ENCODE data around the gene UBN1.

The UBN1 gene

DNA sequence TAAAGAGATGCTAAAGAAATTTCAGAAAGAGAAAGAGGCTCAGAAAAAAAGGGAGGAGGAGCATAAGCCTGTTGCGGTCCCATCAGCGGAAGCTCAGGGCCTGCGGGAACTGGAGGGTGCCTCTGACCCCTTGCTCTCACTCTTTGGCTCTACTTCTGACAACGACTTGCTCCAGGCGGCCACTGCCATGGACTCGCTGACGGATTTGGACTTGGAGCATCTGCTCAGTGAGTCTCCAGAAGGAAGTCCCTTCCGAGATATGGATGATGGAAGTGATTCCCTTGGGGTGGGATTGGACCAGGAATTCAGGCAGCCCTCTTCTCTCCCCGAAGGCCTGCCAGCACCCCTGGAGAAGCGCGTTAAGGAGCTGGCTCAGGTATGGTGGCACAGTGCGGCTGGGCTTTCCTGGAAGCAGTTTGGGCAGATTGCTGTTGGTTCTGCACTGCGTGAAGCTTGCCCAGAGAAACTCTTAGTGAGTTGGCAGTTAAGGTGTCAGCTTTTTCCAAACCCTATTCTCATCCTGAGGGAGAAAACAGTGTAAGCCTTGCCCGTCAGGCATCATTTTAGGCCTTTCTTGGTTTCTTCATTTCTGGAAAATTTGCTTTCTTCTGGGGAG is 13.6 kb downstream of the UBN1 start:
- no peak for DNase-seq

DNA sequence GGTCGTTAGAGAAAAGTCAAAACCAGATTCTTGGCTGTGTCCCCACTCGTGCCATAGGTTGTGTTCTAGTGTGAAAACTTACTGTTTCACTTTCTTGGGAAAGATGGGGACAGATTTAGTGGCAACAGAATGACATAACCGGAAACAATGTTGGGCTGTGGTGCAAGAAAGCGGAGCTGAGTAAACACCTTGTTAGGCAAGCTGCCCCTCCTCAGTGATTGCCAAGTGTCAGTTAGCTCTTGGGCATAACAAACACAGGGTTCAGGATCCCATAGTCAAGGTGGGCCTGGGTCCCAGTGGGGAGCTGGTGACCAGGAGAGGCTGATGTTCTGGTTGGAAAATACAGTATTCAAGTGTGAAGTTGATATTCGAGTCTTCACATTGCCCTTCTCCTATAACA is 15.4 kb downstream of the UBN1 start:
- no peak for DNase-seq

DNA sequence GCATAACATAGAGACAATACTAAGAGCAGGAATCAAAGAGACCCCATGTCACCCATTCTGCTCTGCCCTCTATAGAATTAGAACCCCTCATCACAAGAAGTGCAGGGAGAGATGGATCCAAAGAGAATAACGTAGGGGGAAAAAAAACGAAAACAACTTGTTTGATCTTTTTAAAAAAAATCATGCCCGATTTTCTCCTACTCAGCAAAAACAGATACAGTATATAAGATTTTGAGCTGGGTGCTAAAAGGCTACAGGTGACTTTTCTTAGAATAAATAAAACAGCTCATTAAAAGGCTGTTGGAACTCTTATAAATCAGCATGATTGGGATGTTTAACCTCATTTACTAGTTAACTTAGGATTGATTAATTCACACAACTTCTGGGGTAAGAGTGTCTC is 17.4 kb downstream of the UBN1 start:
- DNase-seq: no peak

DNA sequence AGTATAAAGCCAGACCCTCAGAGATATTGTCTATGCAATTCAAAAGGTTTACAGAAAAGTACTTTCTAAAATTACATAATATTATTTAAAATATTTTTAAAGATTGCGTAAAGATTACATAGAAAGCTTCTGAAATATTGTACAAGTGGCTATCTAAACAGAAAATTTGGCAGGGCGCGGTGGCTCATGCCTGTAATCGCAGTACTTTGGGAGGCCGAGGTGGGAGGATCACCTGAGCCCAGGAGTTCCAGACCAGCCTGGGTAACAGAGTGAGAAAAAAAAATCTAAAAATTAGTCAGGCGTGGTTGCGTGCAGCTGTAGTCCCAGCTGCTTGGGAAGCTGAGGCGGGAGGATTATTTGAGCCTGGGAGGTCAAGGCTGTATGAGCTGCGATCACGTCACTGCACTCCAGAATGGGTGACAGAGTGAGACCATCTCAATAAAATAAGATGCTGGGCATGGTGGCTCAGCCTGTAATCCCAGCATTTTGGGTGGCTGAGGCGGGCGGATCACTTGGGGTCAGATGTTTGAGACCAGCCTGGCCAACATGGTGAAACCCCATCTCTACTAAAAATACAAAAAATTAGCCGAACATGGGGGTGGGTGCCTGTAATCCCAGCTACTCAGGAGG is 18.1 kb downstream of the UBN1 start:
- no peak for DNase-seq

DNA sequence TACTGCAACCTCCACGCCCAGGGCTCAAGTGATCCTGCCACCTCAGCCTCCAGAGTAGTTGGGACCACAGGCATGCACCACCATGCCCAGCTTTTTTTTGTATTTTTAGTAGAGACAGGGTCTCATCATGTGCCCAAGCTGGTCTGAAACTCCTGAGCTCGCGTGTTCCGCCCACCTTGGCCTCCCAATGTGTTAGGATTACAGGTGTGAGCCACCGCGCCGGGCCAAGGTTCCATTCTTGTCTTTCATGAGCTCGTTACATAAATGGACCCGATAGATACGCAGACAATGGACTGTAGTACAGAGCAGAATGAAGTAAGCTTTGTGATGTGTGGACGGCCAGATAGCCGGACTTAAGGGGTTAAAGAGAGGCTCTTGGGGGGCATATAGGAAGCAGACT is 19.3 kb downstream of the UBN1 start:
- no peak for DNase-seq

DNA sequence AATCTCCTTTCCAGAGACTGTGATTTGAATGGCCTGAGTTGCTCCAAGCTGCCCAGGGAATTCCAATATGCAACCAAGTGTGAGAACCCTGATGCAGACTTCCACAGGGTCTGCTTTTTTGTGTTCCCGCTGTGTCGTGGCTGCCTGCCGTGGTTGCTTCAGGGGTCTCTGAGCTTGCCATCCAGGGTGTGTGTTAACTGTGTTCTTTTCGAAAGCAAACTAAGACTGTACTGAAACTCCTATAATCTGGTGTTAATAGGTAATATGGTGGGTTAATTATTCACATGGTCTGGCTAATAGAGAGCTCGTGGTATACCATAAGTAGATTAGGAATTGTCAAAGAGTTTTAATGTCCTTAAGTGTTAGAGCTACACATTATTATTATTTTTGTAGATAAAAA is 20.7 kb downstream of the UBN1 start:
- DNase-seq: no peak

DNA sequence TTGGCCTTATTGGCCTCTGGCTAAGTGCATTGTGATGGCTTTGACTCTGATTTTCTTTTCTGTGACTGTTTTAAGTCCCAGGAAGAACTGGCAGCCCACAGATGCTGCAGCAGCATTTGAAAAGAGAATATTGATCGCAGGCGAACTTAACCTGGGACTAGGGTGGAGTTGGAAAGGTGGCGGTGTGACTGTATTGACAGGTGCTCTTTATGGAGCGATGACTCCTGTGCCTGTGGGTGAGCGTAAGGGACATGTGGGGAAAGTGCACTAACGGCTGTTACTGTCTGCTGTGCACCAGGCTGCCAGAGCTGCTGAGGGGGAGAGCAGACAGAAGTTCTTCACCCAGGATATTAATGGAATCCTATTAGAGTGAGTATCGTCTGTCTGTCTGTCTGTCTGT is 21.3 kb downstream of the UBN1 start:
- DNase-seq: no peak

DNA sequence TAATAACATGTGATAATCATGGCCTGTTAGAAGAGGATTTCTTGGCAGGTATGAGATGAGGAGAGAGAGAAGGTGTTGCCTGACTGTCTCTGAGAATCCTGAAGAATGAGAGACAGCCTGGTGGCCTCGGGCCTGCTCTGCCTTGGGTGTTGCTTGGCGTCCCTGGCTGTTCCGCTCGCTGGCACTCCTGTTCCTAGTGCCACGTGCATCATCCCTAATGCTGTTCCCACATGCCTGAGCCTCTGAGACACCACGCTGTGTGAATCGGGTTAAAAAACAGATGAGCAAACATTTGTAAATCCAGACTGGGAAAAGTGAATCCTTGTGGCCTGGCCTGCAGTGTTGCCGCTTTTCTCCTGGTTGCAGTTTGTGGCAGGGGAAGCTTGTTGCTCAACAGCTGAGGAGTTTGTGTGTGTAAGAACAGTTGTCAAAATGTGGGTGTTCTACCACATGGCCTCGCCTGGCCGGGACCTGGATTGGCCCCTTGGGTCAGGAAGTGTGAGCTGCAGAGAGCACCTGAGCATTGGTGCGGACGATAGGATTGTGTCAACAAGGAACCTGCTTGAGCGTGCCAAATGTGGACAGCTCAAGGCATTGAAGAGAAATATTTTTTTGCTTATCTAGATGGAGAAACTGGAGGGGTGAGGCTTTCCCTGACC is 22.0 kb downstream of the UBN1 start:
- no peak for DNase-seq

DNA sequence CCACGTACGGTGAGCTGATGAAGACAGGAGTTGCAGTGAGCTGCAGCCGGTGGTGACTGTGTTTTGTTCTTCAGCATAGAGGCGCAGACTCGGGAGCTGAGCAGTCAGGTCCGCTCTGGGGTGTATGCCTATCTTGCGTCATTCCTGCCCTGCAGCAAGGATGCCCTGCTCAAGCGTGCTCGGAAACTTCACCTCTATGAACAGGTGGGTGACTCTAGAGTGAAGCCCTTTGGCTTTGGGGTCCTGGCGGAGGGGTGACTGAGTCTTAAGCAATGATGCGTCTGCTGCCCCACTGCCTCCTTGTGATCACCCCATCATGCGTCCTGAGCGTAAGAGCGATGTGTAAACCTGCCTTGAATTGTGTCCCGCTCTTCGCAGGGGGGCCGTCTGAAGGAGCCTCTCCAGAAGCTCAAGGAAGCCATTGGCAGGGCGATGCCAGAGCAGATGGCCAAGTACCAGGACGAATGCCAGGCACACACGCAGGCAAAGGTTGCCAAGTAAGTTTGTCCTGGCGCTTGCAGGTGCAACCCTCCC is 22.9 kb downstream of the UBN1 start:
- DNase-seq: no peak

DNA sequence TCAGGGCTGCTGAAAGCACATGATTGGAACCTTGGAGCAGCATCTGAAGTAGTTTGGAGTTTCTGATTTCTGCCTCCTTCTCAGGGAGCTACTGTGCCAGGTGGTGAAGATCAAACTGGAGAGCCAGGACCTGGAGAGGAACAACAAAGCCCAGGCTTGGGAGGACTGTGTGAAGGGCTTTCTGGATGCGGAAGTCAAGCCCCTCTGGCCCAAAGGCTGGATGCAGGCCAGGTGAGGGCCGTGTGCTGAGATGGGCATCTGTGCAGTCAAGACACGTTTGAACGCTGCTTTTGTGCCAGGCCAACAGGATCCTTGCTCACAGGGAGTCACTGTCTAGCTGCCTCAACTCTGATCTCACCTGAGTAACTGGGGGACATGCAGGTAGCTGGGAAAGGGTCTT is 23.8 kb downstream of the UBN1 start:
- DNase-seq: no peak

DNA sequence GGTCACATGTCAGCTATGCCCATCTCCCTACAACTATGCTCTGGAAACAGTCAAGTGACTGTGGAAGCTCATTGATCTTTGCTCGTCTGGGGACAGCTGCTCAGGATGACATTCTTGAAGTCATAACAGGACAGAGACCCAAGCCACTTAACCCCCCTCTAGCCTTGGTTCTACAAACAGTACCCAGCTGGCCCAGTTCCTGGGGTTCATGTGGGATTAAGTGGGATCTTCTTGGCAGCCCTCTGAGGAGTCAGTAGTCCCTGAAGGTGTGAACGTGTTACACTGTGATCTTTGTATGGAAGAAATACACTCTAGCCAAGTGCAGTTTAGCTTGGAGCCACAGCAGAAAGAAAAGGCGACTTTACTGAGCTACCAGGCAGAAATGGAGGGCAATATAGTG is 25.8 kb downstream of the UBN1 start:
- DNase-seq: no peak

DNA sequence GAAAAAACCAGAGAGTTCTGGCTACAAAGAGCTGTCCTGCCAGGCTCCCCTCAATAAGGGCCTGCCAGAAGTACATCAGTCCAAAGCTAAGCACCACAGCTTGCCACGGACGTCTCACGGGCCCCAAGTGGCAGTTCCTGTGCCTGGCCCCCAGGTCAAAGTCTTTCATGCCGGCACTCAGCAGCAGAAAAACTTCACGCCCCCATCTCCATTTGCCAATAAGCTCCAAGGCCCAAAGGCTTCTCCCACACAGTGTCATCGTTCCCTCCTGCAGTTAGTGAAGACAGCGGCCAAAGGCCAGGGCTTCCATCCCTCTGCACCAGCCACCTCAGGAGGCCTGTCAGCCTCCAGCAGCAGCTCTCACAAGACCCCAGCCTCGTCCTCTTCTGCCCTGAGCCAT is 27.4 kb downstream of the UBN1 start:
- DNase-seq: no peak

DNA sequence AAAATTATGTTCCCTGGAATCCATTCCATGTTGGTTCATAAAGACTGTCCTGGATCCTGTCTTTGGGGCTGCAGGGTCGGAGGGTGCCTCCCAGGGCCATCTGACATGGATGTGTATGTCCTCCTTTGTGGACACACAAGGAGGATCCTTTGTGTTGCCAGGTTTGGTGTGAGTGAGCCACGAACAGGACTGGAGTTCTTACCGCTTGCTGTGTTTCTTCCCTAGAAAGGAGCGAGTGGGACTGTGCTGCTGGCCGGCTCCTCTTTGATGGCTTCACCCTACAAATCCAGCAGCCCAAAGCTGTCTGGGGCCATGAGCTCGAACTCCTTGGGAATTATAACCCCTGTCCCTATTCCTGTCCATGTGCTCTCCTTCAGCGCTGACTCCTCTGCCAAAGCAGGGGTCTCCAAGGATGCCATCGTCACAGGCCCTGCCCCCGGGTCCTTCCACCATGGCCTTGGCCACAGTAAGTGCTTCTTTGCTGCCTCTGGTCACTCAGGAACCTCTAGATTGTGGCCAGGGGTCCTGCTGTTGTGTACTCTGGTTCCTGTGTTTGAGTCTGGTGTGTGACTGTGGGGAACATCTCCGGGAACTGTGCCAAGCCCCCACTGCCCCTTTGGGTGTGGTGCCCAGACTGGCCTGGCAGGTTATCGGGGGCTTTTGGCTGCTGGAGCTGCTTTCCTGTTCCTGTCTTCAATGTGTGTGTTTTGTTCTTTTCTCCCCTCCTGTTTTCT is 29.5 kb downstream of the UBN1 start:
- no peak for DNase-seq

DNA sequence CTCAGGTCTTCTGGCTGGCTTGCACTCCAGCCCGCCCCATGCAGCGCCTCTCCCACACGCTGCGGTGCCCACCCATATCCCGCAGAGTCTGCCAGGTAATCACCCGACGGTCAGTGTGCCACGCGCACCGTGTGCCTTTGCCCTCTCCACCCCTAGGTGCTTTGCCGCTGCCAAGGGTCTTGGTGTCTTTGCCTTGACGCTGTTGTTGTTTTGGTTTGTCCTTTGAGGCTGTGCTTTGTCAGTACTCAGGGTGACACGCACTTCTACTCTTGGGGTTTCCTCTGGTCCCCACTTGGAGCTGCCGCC is 30.1 kb downstream of the UBN1 start:
- no peak for DNase-seq

DNA sequence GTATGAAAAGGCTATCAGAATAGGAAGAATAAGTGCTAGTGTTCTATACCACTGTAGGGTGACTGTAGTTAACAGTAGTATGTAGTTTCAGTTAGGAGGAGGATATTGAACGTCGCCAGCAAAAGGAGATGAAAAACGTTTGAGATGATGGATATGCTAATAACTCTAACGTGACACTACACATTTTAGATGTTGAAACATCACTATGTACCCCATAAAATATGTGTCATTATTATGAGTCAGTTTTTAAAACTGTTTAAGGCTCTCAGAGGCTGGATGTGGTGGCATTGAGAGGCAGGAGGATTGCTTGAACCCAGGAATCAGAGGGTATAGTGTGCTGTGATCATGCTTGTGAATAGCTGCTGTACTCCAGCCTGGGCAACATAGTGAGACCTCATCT is 31.8 kb downstream of the UBN1 start:
- DNase-seq: no peak

DNA sequence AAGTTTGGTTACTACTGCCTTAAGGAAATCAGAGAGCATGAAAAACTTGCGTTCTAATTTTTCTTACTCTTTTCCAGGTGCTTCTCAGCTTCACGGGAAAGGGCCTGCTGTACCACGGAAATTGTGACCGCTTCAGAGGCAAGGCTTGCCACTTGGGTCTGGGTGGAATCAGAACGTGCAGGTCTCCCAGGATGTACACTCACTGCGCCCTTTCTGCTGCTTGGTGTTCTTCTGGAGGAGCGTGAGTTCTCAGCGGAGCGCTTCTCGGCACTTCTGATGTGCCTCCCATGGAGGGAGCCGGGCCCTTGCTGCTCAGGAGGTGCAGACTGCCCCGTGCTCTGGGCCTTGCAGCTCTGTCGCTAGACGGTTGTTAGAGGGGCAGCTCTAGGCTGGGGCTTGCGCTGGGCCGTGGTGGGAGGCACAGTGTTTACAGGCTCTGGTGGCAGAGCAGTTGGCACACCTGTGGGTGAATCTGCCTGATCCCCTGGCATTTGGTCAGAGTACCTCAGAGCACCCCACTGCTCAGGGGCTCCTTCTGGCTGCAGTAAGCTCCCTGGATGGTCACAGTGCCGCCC is 32.8 kb downstream of the UBN1 start:
- no peak for DNase-seq

DNA sequence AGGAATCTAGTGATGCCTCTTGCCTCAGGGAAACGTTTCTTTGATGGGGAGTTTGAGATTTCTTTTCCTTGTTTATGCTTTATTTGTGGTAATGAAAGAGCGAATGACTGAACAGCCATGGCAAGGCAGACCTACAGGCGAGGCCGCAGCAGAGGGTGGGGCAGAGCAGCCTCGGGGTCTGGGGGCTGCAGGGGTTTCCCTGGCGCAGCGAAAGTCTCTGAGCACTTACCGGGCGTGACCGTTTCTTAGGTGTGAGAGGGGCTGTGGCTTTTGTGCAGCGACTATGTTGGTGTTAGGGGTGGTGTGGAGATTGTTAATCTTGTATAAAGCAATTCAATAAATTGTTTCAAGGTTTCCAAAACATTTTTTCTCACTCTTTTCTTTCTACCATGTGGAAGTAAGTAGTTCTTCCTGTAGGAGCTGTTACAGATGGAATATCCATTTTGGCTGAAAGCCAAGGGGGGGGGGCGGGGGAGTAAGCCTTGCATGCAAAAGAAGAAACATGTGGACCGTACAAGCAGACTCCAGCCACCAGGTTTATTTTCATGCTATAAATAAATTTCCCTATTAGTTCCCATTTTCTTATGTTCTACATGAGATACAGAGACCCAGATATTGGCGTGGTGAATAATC is 34.8 kb downstream of the UBN1 start:
- no peak for DNase-seq

DNA sequence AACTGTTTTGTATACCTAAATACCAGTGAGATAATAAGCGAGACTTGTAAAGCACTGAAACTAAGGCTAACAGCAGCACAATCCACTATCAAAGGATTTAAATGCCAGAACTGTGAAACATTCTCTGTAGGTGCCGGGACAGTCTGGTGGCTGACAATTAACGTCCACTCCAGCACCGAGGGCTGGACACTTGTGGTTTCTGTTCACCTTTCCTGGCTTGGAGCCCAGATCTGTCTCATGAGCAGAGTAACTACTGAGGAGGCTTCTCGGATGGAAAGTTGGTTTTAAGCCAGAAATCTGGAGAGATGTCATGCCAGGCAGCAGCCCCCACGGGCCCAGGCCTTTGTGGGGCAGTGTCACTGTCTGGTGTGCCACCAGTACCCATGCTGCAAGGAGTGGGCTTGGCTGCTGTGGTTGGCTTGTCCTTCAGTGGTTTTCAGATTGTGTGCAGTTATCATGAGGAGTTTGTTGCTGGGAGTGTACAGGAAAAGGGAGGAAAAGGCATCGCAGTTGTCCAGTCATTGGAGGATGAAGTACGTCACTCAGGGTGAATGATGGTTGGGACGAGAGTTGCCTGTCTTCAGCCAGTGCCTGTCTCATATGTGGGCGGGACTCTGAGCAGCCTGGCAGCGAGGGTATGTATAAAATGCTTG is 35.5 kb downstream of the UBN1 start:
- DNase-seq: no peak

DNA sequence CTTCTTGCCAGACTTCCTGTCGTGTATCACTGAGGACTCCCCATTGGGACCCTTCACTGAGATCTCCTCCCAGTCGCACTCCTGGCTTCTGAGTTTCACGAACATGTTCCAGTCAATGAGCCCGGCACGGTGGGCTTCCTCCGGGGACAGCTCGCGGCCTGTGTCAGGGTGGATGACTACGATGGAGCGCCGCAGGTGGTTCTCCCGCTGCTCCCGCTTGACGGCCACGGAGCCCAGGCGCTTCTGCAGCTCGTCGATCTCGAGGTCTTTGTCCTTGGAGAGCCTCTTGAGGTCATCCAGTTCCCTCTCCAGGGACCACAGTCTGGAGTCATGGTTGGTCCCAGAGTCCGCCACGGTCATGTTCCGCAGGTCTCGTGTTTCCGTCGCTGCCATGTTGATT is 36.2 kb downstream of the UBN1 start:
- DNase-seq: no peak

DNA sequence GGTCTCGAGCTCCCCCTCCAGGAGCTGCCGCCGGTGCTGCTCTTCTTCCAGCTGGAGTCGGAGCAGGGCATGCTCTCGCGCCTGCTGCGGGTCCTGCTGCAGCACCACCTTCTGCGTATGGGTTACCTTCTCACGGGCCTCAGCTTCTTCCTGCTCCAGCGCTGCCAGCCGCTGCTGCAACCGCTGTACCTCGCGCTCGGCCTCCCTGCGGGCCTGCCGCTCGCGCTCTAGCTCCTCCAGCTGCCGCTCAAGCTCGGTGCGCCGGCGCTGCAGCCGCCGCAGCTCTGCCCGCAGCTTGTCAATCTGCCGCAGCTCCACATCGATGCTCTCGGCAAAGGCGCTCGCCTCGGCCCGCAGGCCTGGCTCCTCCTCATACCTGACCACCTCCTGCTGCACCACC is 36.9 kb downstream of the UBN1 start:
- no peak for DNase-seq

DNA sequence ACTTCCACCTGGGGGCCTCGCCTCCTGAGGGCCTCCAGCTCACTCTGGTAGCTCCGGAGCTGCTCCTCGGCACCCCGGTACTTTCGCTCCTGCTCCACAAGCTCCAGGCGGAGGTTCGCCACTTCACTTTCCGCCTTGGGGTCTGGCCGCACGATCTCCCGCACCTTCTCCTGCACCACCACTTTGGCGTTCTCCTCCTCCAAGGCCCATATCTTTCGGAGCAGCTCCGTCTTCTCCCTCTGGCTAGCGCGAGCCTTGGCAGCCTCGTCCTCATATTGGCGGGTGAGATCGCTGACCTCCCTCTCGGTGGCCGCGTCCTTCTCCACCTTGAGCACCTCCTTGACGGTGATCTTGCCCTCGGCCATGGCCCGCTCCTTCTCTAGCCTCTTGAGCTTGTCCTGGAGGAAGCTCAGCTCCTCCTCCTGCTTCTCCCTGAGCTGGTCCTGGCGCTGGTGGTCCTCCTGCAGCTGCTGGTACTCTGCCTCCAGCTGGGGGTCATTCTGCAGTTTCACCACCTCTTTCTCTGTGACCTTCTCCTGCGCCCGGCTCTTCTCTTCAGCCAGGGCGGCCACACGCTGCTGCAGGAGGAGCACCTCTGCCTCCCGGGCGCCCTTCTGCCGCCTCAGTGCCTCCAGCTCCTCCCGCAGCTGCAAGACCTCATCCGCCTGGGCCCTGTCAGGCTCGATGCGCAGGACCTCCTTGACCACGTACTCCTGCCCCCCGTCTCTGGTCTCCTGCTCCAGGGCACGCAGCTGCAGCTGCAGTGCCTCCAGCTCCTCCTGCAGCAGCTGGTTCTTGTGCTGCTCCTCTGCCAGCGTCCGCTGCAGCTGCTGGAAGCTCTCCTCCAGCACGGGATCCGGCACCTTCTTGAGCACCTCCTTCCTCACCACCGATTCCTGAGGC is 37.9 kb downstream of the UBN1 start:
- DNase-seq: no peak

DNA sequence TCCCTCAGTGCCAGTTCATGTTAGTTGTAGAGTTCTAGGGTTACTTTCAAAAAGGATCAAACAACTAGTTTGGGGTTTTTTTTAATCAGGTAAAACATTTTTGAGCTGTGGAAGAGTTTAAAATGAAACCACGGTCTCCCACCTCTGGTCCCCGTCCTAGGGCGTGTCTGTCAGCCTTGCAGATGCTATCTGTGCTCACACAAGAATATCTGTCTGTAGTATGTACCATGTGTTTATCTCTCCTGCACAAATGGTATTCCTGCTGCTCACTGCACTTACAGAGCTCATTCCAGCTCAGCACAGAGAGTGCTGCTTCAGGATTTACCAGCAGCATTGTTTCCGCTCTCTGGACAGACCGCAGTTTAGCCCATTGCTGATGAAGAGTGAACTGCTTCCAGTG is 38.9 kb downstream of the UBN1 start:
- DNase-seq: no peak

All from bone marrow (tissue), 2 donors.